ENCODE measurements around the gene GINS2.

DNA sequence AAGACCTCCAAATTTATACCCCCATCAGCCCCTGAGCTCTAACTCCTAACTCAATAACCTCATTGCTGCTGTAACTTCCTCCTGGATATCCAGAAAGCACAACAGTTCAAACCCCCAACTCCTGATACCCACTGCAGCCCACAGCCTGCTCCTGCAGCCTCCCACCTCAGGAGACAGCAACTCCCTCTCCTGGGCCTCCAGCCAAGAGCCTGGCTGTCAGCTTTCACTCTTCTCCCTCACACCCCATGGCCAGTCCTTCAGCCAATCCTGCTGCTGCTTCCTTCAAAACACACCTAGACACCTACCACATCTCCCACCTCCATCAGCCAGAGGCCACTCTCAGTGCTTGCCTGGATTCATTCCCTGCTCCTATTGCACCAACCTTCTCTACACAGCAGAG, 5.4 kb downstream of the GINS2 start:
- no peak for TF ChIP-seq POLR2A (IDR thresholded peaks at IDR 0.05; ENCODE audit: low read length)
- no peak for TF ChIP-seq GATA1 (IDR thresholded peaks at IDR 0.05; ENCODE audit: low read depth, low read length)
